ENCODE data around the gene NOC4L. TPM values are rescaled to one million over a fixed set of nuclear protein-coding genes. Genes with fewer than 3 reads are reported as not detected.

Gene NOC4L
- total and polyA plus RNA-seq, 2 experiments from 2014 or later = 42.4 to 54.7 TPM

- peaks cover 39% of the 10 kb centered on the region for H3K9me3 Mint-ChIP-seq
- DNase-seq (ENCODE audit: low spot score) = no peak
- no peak overlapping the region for H3K4me3 ChIP-seq
Observed at GRCh38 chr12:132125736-132126135, 18.5 kb upstream of the NOC4L start.

More at GRCh38 chr12:132125736-132126135, 18.5 kb upstream of the NOC4L start:
- H3K27me3 ChIP-seq (ENCODE audit: insufficient read depth) = no peaks in the 10 kb centered on the region
- Mint-ChIP-seq H3K4me3 (no peak overlapping the region), H3K27ac (no peak overlapping the region), H3K4me1 (no peaks in the 10 kb centered on the region), H3K36me3 (ENCODE audit: low read depth) (peaks cover 81% of the 10 kb centered on the region), H3K27me3 (ENCODE audit: insufficient read depth, low read depth, poor library complexity) (peaks cover 14% of the 10 kb centered on the region)
- H3F3A ChIP-seq (replicated peaks; ENCODE audit: low read depth) = no peaks in the 10 kb centered on the region
- ATAC-seq = no peak
- H3K4me1 ChIP-seq (ENCODE audit: insufficient read depth) = no peaks in the 10 kb centered on the region
- no peak overlapping the region for H3K27ac ChIP-seq (ENCODE audit: low read depth)
- H3K4me2 ChIP-seq = no peak overlapping the region
- TF ChIP-seq POLR2AphosphoS5 (IDR thresholded peaks at IDR 0.05; ENCODE audit: low read depth) (no peak), CTCF (conservative IDR thresholded peaks at IDR 0.05; ENCODE audit: low read depth in 2 of 2) (no peak), CREB1 (CRISPR knock-in tag; IDR thresholded peaks at IDR 0.05; ENCODE audit: low read depth) (no peak), ZNF331 (CRISPR knock-in tag; IDR thresholded peaks at IDR 0.05; ENCODE audit: low read depth) (no peak), ZNF114 (CRISPR knock-in tag; IDR thresholded peaks at IDR 0.05) (no peak), EZH2phosphoT487 (IDR thresholded peaks at IDR 0.05; ENCODE audit: unreplicated experiment) (no peak), EZH2 (IDR thresholded peaks at IDR 0.05; ENCODE audit: low read depth, unreplicated experiment) (no peak), REST (IDR thresholded peaks at IDR 0.05; ENCODE audit: unreplicated experiment) (no peak), ETS1 (IDR thresholded peaks at IDR 0.05) (no peak), JUNB (IDR thresholded peaks at IDR 0.05; ENCODE audit: unreplicated experiment) (no peak), NANOG (IDR thresholded peaks at IDR 0.05; ENCODE audit: borderline replicate concordance) (no peak), ZNF462 (CRISPR knock-in tag; IDR thresholded peaks at IDR 0.05) (no peak), STAT1 (IDR thresholded peaks at IDR 0.05; ENCODE audit: unreplicated experiment) (no peak)
- H3K36me3 ChIP-seq (ENCODE audit: insufficient read depth) = peaks cover 35% of the 10 kb centered on the region; the same call in 1 of the 2 replicates
- no peaks in the 10 kb centered on the region for H3K9me2 ChIP-seq (ENCODE audit: insufficient read depth)
- H3K79me2 ChIP-seq (replicated peaks; ENCODE audit: insufficient read depth) = no peaks in the 10 kb centered on the region
- H2AFZ ChIP-seq = no peak overlapping the region
- H4K20me1 ChIP-seq (replicated peaks; ENCODE audit: insufficient read depth) = no peaks in the 10 kb centered on the region

All from GM23338 (cell line).